Adipocyte (in vitro differentiated cells): Measurements from ENCODE around the gene ATXN1.

Experiments
- DNase-seq: peaks from one replicate; pipeline ENCODE4 v3.0.0-alpha.2; 2015; ENCODE audit warnings: low read depth
- H3K27me3 ChIP-seq: replicated peaks from 2 replicates; pipeline ENCODE4 v1.7.0; 2013; ENCODE audit warnings: mild to moderate bottlenecking, low read length, moderate library complexity; ENCODE audit not compliant: control insufficient read depth, insufficient read depth
- H3K36me3 ChIP-seq: 2 replicates; pipeline ENCODE4 v1.7.0; 2013; ENCODE audit warnings: low read length, mild to moderate bottlenecking, moderate library complexity; ENCODE audit not compliant: control insufficient read depth, insufficient read depth, severe bottlenecking
- H3K4me1 ChIP-seq: 2 replicates; pipeline ENCODE4 v1.7.0; 2013; ENCODE audit warnings: mild to moderate bottlenecking, low read length, moderate library complexity; ENCODE audit not compliant: control insufficient read depth, insufficient read depth
- H3K4me3 ChIP-seq: 2 replicates; pipeline ENCODE4 v1.7.0; 2013; ENCODE audit warnings: mild to moderate bottlenecking, low read length, moderate library complexity
- H3K9ac ChIP-seq: 2 replicates; pipeline ENCODE4 v1.7.0; 2013; ENCODE audit warnings: mild to moderate bottlenecking, low read length, moderate library complexity
- H3K9me3 ChIP-seq: 2 replicates; pipeline ENCODE4 v1.7.0; 2013; ENCODE audit warnings: mild to moderate bottlenecking, low read length, moderate library complexity; ENCODE audit not compliant: control insufficient read depth

The ATXN1 gene

DNA sequence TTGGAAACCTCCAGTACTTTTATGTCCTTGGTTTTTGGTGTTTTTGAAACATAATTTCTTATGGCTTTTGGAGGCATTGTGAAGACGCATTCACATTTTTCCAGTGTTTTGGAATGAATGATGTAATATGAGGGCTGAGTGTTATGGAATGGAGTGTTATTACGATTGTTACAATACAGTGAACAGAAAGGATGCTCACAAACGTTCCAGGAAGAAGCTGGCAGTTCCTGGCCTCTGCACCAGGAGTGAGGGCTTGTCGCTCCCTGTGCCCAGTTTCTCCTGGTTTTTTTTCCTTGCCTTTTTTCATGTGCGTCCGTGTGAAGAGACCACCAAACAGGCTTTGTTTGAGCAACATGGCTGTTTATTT, 502.6 kb downstream of the ATXN1 start:
- no peak overlapping the region for H3K9ac ChIP-seq
- no peaks in the 10 kb centered on the region for H3K4me1 ChIP-seq
- H3K9me3 ChIP-seq = peaks cover 4% of the 10 kb centered on the region
- no peaks in the 10 kb centered on the region for H3K36me3 ChIP-seq
- H3K27me3 ChIP-seq = no peaks in the 10 kb centered on the region
- DNase-seq = no peak
- no peak overlapping the region for H3K4me3 ChIP-seq

DNA sequence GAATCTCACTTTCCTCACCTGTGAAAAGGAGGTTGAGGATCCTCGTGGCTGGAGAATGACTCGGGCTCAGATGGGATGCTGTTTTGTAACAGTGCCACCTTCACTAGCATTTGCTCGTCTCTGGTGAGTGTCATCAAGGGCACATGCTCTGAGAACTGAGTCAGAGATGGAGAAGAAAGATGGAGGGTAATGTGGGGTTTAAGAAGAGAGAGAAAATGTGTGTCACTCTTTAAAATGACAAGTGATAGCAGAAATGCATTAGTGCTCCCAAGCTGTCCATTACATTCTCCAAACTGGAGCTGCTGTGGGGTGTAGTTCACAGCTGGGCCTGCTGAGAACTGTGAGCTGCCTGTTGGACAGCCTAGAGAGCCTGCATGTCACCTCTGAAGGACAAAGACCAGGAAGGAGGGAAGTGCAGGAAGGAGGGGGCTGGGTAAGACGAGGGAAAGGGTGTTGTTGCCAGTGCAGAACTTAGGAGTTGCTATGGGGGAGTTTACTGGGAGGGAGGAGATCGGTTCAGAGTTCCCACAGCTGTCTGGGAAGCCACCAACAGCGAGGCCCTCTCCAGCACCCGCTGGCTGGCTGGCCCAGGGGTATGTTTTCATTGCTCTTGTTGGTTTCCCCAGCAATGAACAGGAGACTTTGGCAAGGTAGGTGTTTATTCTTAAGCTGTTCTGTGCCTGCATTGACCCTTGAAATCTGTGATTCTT, 503.1 kb downstream of the ATXN1 start:
- no peaks in the 10 kb centered on the region for H3K4me1 ChIP-seq
- no peaks in the 10 kb centered on the region for H3K27me3 ChIP-seq
- no peaks in the 10 kb centered on the region for H3K36me3 ChIP-seq
- H3K9me3 ChIP-seq = peaks cover 4% of the 10 kb centered on the region
- H3K9ac ChIP-seq = no peak overlapping the region
- no peak for DNase-seq
- H3K4me3 ChIP-seq = no peak overlapping the region

DNA sequence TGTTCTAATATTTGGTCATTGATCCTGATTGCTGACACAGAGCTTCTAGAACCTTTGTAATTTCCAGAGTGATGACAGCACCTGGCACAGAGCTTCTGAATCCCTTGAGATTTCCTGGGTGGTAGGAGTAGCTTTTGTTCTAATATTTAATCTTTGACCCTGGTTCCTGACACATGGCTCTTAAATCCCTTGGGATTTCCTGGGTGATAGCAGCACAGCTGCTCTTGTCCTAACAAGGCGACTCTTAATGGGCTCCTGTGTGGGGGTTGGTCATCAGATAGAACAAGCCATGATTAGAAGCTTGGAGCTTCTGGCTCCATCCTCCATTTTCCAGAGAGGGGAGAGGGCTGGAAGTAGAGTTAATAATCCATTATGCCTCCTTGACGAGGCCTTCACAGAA, 504.5 kb downstream of the ATXN1 start:
- H3K9ac ChIP-seq = no peak overlapping the region
- no peaks in the 10 kb centered on the region for H3K4me1 ChIP-seq
- no peak overlapping the region for H3K4me3 ChIP-seq
- no peaks in the 10 kb centered on the region for H3K36me3 ChIP-seq
- no peak for DNase-seq
- H3K9me3 ChIP-seq = peaks cover 4% of the 10 kb centered on the region
- no peaks in the 10 kb centered on the region for H3K27me3 ChIP-seq

DNA sequence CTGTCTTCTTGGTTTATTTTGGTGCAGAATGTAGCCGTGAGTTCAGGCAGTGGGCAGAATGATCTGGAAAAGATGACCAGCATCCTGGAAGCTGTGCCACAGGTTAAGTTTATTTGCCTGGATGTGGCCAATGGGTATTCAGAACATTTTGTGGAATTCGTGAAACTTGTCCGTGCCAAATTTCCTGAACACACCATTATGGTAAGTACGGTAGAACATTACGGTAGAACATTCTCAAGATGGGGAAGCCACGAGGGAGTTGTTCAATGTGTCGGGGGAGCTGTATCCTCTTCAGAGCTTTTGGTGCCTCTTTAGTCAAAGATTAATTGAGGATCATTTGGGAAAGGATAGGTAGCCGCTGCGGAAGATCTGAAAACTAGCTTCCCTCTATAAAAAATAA, 506.7 kb downstream of the ATXN1 start:
- Histone ChIP-seq H3K4me3 (no peak overlapping the region), H3K4me1 (no peaks in the 10 kb centered on the region), H3K9ac (no peak overlapping the region), H3K36me3 (no peaks in the 10 kb centered on the region), H3K27me3 (no peaks in the 10 kb centered on the region), H3K9me3 (peaks cover 4% of the 10 kb centered on the region)
- no peak for DNase-seq

DNA sequence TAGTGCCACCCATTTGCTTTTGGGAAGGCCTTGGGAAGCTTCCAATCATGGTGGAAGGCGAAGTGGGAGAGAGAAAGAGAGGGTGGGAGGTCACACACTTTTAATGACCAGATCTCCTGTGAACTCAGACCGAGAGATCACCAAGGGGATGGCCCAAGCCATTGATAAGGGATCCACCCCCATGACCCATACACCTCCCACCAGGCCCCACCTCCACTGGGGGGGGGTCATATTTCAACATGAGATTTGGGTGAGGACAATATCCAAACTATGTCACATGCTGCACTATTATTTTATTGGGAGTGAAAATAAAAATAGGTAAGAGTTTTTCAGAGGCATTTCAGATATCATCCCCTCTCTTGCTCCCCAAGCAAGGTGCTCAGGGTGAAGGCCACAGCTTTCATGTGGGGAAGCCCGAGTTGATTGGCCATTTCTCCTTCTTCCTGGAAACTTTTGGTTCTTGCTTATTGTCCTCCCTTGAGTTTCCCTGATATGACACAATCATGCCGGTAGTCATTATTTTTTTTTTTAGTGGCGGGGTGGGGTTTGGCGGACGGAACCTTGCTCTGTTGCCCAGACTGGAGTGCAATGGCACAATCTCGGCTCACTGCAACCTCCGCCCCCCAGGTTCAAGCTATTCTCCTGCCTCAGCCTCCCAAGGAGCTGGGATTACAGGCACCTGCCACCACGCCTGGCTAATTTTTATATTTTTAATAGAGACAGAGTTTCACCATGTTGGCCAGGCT, 507.7 kb downstream of the ATXN1 start:
- no peaks in the 10 kb centered on the region for H3K4me1 ChIP-seq
- H3K27me3 ChIP-seq = no peaks in the 10 kb centered on the region
- no peak overlapping the region for H3K4me3 ChIP-seq
- H3K9ac ChIP-seq = no peak overlapping the region
- H3K9me3 ChIP-seq = peaks cover 4% of the 10 kb centered on the region
- H3K36me3 ChIP-seq = no peaks in the 10 kb centered on the region
- DNase-seq = no peak

DNA sequence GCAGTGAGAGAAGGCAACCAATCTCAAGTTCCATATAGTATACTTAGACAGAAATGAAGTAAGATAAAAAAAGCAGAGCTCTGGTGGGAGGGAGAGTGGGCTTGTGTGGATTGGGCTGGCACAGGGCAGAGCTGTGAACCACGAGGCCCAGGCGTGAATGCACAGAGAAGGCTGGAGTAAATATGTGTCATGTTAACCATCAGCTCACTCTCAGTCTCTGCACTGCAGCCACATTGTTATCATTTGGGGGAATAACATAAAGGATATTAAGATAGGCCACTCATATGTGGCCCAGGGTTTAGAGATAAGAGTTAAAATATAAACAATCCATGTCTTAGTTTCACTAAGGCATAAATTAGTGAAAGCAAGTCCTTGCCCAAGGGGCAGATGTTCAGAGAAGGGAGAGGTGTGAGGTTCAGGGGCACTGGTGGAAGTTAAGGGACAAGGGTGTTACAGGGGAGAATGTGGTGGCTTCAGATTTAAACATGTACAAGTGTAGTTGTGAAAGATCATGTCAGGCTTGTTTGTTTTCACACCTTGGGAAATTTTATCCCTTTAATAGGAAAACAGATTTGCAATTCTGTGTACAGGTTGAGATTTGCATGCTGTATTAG, 508.5 kb downstream of the ATXN1 start:
- no peaks in the 10 kb centered on the region for H3K36me3 ChIP-seq
- H3K4me3 ChIP-seq = no peak overlapping the region
- H3K27me3 ChIP-seq = no peaks in the 10 kb centered on the region
- no peaks in the 10 kb centered on the region for H3K4me1 ChIP-seq
- H3K9ac ChIP-seq = no peak overlapping the region
- H3K9me3 ChIP-seq = peaks cover 3% of the 10 kb centered on the region
- DNase-seq = no peak

DNA sequence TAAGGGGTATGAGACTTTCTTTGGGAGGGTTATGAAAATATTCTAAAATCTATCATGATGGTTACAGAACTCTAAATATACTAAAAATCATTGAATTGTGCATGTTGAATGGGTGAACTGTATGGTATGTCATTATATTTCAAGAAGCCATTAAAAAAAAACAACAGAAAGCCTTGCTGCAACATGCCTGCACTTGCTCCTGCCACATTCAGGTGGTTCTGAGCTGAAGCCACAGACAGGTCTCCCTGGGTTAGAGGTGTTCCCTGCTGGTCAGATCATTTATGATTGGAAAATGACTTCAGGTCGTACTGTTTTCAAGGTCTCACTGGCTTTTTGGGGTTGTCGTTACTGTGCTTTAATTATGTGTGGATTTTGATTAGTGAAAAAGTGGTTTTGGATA, 509.6 kb downstream of the ATXN1 start:
- H3K36me3 ChIP-seq = no peaks in the 10 kb centered on the region
- no peaks in the 10 kb centered on the region for H3K27me3 ChIP-seq
- H3K9me3 ChIP-seq = no peaks in the 10 kb centered on the region
- H3K4me1 ChIP-seq = no peaks in the 10 kb centered on the region
- H3K9ac ChIP-seq = no peak overlapping the region
- H3K4me3 ChIP-seq = no peak overlapping the region
- no peak for DNase-seq

DNA sequence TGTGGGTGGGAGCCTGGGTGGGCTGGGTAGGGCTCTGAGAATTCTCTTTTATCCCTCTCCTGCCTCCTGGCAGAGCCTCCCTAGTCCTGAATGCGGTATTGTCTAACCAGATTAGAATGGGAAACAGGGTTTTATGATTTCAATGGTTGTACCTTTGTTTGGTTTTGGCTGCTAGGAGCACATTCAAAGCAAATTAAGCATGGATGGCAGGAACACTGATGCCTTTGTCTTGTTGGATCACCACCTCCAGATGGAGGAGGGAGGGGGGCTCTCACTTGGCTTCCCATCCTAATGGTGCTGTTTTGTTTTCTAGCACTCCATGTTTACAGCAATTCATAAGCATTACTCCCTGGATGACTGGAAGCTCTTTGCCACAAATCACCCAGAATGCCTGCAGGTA, 511.3 kb downstream of the ATXN1 start:
- Histone ChIP-seq H3K9ac (no peak overlapping the region), H3K9me3 (no peaks in the 10 kb centered on the region), H3K4me3 (no peak overlapping the region), H3K36me3 (no peaks in the 10 kb centered on the region), H3K27me3 (no peaks in the 10 kb centered on the region), H3K4me1 (no peaks in the 10 kb centered on the region)
- no peak for DNase-seq
